GM21381 (cell line): ENCODE measurements around the gene MOCS1.

Experiments used
- ATAC-seq: cut with Tn5 transposase; IDR thresholded peaks from one replicate; pipeline ENCODE4 v1.9.1; 2021; ENCODE audit warnings: mild to moderate bottlenecking, moderate library complexity; ENCODE audit not compliant: unreplicated experiment

Gene MOCS1

GRCh38 chr6:39925191-39925930 lies 8.9 kb downstream of the MOCS1 start:
- ATAC-seq: no peak

DNA sequence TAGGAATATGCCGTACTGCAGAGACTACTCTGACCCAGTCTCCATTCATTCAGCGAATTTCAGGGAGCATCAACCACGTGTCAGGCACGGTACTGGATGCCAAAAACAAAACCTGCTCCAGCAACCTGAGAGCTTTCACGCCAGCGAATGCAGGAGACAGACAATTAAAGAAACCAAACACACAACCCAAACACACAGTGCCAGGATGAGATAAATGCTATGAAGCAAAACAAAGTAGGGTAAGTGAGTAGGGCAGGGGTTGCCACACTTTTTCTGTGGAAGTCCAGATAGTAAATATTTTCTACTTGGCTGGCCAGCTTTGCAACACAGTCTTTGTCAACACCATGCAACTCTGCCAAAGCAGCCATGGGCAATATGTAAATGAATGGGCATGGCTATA lies 10.0 kb downstream of the MOCS1 start:
- no peak for ATAC-seq

DNA sequence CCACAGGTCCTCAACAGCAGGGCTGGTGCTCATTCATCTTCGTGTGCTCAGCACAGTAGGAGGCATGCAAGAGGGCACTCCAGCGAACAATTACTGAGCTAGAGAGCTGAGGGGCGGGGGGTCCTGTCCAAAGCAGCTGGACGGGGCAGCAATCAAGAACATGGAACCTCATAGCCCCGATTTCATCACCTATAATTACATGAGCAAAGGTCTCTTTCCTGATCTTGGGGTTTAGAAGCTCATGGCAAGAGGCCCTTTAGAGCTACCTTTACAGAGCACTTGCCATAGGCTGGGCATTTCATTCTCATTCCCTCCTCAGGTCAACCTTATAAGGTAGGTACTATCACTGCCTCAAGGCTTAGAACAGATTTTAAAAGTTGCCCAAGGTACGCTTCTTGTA lies 10.4 kb downstream of the MOCS1 start:
- no peak for ATAC-seq

DNA sequence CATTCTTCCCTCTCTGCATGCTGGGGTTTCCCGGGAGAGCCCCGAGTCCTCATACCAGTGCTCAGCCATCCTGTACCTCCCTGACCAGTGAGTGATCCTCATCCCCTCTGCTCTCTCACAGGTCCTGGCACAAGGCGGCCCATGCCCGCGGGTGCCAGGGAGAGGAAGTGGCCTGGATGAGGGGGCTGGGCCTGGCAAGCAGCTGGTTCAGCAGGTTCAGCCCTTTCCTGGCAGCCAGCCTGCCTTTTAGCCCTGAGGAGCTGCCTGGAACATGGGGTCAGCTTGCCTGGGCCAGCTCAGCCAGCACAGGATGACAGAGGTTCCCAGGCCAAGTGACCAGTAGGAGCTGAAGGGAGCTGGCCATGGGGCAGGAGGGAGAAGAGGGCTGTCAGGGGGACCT lies 10.9 kb downstream of the MOCS1 start:
- no peak for ATAC-seq

DNA sequence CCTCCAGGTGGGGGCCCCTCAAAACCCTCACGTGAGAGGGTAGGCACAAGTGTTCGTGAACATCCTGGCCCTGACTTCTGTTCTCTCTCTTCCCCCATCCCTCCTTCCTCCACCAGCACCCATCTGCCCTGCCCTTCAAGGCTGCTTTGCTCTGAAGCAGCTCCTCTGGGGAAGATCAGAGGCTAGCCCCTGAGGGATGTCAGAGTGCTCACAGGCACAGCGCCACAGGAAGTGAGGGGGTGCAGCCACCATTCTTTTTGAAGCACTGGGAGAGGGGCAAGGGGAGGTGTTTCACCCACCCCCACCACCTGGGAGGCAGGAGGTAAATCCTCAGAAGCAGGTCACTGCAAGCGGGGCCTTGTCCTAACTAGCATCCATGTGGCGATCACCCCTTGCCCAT lies 11.4 kb downstream of the MOCS1 start:
- ATAC-seq: no peak

- ATAC-seq: no peak
Observed at GRCh38 chr6:39920157-39920556, 14.1 kb downstream of the MOCS1 start.

DNA sequence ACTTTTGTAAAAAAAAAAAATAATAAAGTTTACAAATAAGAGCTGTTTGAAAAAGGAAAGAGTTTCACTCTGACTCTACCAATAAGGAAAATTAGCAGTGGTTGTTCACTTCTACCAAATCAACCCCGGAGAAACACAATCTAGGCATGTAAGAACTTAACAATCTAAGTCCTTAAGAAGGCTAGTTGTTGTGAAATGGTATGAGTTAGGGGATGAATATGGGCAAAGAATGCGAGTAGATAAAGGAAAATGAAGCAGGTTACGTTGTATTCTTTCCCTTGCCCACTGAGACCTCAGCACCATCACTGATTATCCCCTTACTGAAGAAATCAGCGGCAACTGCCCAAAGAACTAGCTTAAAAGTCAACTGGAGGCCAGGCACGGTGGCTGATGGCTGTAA lies 15.4 kb downstream of the MOCS1 start:
- no peak for ATAC-seq

DNA sequence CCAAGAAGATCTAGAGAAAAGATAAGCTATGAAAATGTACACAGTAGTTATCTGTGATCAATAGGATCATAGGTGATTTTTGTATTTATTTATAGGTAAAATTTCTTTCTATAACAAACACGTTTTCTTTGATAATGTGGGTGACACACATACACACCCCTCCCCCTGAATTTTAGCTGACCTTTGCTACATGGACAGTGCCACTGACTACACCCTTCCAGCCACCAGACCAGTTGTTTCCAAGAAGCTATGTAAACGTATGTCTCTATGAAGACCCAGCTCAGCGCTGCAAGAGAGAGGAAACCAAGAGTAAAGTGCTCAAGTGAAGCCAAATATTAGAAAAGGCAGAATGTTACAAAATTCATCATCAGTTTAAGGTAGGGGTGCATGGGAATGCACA lies 16.3 kb downstream of the MOCS1 start:
- ATAC-seq: no peak

- ATAC-seq: no peak
Observed at GRCh38 chr6:39917329-39917728, 16.9 kb downstream of the MOCS1 start.

DNA sequence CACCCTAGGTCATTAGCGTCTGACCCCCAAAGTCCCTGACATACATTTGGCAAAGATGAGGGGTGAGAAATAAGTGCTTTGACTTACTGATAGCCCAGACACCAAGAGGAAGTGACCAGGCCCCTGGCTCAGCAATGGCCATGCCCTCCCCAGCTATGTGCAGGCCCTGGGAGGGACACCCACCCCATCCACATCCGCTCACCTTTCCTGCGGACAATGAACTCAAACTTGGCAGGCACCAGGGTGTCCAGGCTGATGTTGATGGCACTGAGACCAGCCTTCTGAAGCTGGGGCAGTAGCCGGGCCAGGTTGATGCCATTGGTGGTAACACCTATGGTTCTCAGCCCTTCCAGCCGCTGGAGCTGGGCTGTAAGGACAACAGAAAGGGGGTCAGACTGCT lies 18.4 kb downstream of the MOCS1 start:
- ATAC-seq: no peak

DNA sequence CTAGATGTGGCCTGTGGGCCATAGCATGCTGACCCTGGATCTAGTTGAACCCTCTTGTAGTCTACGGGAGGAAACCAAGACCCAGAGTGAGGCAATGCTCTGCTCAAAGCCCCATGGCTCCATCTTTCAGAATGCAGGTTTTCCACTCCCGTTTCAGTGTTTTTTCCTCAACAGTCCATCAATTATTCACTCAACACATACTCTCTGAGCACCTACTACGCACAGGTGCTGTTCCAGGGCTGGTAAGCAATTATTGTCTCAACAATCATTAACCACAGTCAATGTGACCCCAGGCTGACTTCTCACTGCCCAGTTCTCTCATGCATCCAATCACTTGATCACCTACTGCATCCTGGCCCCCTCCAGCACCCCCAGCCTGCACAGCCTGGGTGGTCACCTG lies 20.0 kb downstream of the MOCS1 start:
- no peak for ATAC-seq

DNA sequence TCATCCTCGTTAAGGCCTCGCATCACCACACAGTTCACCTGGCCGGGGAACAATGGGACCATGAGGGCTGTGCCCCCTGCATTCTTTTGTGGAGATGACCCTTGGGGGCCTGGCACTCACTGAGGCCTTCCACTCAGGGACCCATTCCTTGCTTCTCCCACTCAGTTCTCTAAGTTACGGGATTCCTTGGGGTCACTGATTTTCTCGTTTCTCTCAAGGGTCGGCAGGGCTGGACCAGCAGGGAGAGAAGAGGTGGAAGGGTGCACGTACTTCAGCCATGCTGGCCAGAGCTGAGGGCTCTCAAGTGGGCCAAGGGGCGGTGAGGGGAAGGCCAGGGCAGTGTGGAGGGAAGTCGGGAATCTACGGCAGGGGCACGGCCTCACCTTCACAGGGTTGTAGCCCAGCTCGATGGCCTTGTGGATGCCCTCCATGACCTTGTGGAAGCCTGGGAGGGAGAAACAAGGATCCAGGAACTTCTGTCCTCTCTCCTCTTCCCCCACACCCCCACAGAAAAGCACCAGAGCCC lies 20.8 kb downstream of the MOCS1 start:
- no peak for ATAC-seq

GRCh38 chr6:39912446-39912845 lies 21.8 kb downstream of the MOCS1 start:
- no peak for ATAC-seq

DNA sequence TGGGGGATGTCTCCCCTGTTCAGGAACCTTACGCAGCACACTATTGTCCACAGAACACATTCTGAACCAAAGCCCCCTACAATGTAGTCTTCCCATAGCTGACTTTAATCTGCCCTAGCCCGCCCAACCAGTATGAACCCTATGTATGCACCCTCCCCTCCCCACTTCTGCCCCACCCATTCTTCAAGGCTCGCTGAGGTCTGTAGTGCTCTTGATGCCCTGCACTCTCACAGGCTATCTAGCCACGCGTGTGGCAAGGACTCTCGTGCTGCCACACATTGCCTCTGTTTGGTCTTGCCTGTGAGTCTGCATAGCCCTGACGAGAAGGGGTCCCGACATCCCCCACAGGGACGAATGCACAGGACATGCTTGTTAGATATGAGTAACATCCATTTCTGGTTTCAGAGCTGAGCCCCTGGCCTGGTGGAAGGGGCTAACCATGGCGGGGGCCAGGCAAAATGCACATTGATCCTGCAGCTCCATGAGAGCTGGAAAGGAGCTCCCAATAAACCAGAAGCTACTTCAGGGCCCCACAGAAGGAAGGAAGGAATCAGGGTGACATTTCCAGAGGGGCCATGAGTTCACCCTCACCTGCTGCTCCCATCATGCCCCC lies 22.6 kb downstream of the MOCS1 start:
- no peak for ATAC-seq

GRCh38 chr6:39910744-39911143 lies 23.5 kb downstream of the MOCS1 start:
- no peak for ATAC-seq

GRCh38 chr6:39910164-39910563 lies 24.1 kb downstream of the MOCS1 start:
- ATAC-seq: no peak

GRCh38 chr6:39909701-39910100 lies 24.6 kb downstream of the MOCS1 start:
- no peak for ATAC-seq

- no peak for ATAC-seq
Observed at GRCh38 chr6:39908838-39909583, 25.3 kb downstream of the MOCS1 start.

DNA sequence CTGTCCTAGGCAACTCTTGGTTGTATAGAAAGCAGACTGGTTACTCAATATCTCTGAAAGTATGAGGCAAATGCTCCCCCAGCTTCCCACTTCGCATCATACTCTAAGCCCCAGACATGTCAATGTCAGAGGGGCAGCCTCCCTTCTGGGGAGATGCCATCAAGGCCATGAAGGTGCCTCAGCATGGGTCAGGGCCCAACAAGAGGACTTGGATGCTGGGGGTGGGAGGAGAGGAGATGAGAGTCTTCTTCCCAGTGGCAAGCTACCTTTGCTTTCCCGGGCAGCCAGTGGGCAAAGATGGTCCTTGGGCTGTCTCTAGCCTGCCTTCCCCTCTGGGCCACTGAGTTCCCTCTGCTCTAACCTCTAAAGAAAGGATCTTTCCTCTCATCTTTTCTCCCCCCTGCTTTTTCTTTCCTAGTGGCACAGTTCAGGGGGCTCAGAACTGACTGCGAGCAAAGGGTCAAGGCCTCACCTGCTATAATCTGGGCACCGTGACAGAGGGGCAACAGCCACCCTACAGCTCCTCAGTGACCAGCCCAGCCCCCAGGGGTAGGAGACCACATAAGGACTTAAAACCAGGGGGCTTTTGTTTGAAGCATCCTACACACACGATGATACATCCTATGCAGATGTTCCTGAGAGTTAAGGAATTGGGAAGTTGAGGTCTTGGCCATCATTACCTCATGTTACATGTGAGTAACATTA lies 26.2 kb downstream of the MOCS1 start:
- no peak for ATAC-seq

DNA sequence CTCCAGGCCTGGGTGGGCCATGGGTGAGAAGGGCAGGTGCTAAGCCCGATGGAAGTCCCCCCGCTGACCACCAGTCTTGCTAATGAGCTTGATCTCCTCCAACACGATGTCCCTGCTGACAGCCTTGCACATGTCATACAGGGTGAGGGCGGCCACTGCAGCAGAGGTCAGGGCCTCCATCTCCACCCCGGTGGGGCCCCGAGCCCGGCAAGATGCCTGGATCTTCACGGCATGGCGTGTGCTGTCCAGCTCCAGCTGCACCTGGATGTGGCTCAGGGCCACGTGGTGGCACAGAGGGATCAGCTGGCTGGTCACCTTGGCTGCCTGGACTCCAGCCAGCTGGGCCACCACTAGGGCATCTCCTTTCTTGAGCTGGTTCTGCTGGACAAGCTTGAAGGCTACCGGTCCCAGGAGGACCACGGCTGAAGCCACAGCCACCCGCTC lies 27.9 kb downstream of the MOCS1 start:
- no peak for ATAC-seq

DNA sequence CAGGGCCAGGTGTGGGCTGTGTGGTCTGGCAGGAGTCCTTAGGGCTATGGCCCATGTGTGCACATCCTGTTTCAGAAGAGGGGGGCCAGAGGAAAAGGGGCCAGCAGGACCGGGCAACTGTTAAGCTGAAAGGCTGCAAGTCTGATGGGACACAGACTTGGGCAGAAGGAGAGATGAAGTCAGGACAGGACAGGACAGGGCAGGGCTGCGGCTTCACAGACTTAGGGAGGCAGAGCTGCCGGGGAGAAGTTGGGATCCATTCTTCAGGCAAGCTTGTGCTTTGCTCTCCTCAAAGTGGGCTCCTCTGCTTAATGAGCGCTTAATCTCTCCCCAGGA lies 28.7 kb downstream of the MOCS1 start:
- ATAC-seq: no peak
